MG63 (cell line): ENCODE data around the gene NOS1AP. TPM values are rescaled to one million over a fixed set of nuclear protein-coding genes. Genes with fewer than 3 reads are reported as not detected.

Source experiments
- total RNA-seq: library from RNA; depleted of rRNA; stranded (reverse); fragments of >200 nt; shearing (Covaris generic); gene quantifications from 2 replicates; pipeline ENCODE4 v1.2.3, GENCODE V29; 2014; ENCODE audit warnings: low replicate concordance; rRNA removed

Gene NOS1AP
- total RNA-seq, 1 experiment from 2014 or later = not detected

Other genes starting within 250 kb of the NOS1AP start
- gene OLFML2B, start 45.8 kb upstream of the NOS1AP start, total RNA-seq = 0.20 TPM in 1 of 2 replicates, not detected in the other